Mesothelial cell of epicardium (in vitro differentiated cells): ENCODE data around the gene CRELD1. TPM values are rescaled to one million over a fixed set of nuclear protein-coding genes. Genes with fewer than 3 reads are reported as not detected.

ENCODE experiments used
- DNase-seq, 2 experiments: peaks; one replicate each; pipeline ENCODE4 v3.0.0; 2021; ENCODE audit warnings: low spot score in 2 of 2; ENCODE audit not compliant: unreplicated experiment in 2 of 2
- H3K27ac Mint-ChIP-seq: 2 replicates; pipeline ENCODE4 v1.8.0; 2021; ENCODE audit warnings: mixed read lengths
- H3K27me3 Mint-ChIP-seq: 2 replicates; pipeline ENCODE4 v1.8.0; 2021; ENCODE audit warnings: low read depth, mixed read lengths
- H3K36me3 Mint-ChIP-seq: 2 replicates; pipeline ENCODE4 v1.8.0; 2021; ENCODE audit warnings: mixed read lengths
- H3K4me1 Mint-ChIP-seq: 2 replicates; pipeline ENCODE4 v1.8.0; 2021; ENCODE audit warnings: mixed read lengths
- H3K4me3 Mint-ChIP-seq: 2 replicates; pipeline ENCODE4 v1.8.0; 2021; ENCODE audit warnings: mild to moderate bottlenecking, moderate library complexity, mixed read lengths
- H3K9me3 Mint-ChIP-seq: 2 replicates; pipeline ENCODE4 v1.8.0; 2021; ENCODE audit warnings: mixed read lengths
- total RNA-seq: library from RNA; stranded (reverse); gene quantifications from 3 replicates; pipeline ENCODE4 v1.2.1, GENCODE V29; 2021
- TF ChIP-seq, protein P1 (sequence below): fragments of 200-600 bp; sonication (generic); IDR thresholded peaks from one replicate; pipeline ENCODE4 v1.5.0; 2021; ENCODE audit warnings: antibody characterized with exemption; ENCODE audit not compliant: unreplicated experiment

CRELD1 gene
- total RNA-seq, 1 donor from 2014 or later, result 39.8 TPM

DNA sequence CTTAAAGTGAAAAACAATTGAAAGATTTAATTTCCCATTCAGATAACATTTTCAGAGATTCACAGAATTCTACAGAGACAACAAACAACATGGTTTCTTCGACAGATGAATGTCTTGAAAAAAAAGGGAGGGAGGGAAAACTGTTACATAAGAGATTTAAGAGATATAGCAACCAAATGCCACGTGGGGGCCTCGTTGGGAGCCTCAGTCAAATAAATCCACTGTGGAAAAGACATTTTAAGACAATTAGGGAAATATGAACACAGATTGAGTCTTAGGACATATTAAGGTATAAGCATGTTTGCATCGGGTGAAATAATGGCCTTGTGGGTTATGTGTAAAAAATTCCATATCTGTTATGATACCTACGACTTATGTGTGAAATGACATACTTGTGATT lies 23.6 kb downstream of the CRELD1 start:
- H3K27ac Mint-ChIP-seq, result no peak overlapping the region
- H3K27me3 Mint-ChIP-seq, result no peaks in the 10 kb centered on the region
- H3K36me3 Mint-ChIP-seq, result no peaks in the 10 kb centered on the region
- H3K9me3 Mint-ChIP-seq, result no peaks in the 10 kb centered on the region
- H3K4me3 Mint-ChIP-seq, result no peak overlapping the region
- TF ChIP-seq, protein P1, sequence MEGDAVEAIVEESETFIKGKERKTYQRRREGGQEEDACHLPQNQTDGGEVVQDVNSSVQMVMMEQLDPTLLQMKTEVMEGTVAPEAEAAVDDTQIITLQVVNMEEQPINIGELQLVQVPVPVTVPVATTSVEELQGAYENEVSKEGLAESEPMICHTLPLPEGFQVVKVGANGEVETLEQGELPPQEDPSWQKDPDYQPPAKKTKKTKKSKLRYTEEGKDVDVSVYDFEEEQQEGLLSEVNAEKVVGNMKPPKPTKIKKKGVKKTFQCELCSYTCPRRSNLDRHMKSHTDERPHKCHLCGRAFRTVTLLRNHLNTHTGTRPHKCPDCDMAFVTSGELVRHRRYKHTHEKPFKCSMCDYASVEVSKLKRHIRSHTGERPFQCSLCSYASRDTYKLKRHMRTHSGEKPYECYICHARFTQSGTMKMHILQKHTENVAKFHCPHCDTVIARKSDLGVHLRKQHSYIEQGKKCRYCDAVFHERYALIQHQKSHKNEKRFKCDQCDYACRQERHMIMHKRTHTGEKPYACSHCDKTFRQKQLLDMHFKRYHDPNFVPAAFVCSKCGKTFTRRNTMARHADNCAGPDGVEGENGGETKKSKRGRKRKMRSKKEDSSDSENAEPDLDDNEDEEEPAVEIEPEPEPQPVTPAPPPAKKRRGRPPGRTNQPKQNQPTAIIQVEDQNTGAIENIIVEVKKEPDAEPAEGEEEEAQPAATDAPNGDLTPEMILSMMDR, result no peak
- H3K4me1 Mint-ChIP-seq, result peaks cover 15% of the 10 kb centered on the region
- no peak for DNase-seq

DNA sequence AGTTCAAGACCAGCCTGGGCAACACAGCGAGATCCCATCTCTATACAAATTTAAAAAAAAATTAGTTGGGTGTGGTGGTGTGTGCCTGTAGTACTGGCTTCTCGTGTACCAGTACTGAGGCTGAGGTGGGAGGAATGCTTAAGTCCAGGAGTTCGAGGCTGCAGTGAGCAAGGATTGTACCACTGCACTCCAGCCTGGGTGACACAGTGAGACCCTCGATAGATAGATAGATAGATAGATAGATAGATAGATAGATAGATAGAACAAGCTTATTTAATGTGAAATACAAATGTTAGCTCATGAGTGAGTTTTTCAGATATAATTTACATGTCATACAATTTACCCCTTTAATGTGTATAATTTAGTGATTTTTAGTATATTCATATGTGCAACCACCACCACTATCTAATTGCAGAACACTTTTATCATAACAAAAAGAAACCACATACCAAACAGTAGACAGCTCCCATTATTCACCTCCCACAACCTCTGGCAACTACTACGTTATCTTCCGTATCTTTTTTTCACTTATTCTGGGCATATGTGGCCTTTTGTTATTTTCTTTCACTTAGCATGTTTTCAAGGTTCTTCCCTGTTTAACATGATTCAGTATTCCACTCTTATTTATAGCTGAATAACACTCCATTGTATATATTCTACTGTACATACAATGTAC lies 31.7 kb downstream of the CRELD1 start:
- no peak for DNase-seq
- Mint-ChIP-seq H3K4me3 (no peak overlapping the region), H3K36me3 (peaks cover 43% of the 10 kb centered on the region), H3K27ac (no peak overlapping the region), H3K27me3 (no peaks in the 10 kb centered on the region), H3K9me3 (peaks cover 4% of the 10 kb centered on the region), H3K4me1 (no peaks in the 10 kb centered on the region)
- TF ChIP-seq, protein P1, result no peak

DNA sequence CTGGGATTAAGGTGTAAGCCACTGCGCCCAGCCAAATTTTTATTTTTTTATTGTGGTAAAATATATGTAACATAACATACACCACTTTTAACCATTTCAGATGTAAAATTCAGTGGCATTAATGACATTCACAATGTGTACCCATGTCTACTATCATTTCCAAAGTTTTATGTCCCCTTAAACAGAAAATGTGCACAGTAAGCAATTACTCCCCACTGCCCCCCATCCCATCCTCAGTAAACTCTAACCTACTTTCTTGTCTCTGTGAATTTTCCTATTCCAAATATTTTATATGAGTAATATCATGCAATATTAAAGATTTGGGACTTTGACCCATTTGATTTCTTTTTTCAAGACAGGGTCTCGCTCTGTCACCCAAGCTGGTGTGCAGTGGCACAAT lies 33.2 kb downstream of the CRELD1 start:
- H3K4me1 Mint-ChIP-seq, result no peaks in the 10 kb centered on the region
- no peak overlapping the region for H3K27ac Mint-ChIP-seq
- TF ChIP-seq, protein P1, result no peak
- H3K27me3 Mint-ChIP-seq, result no peaks in the 10 kb centered on the region
- no peak overlapping the region for H3K4me3 Mint-ChIP-seq
- peaks cover 4% of the 10 kb centered on the region for H3K9me3 Mint-ChIP-seq
- H3K36me3 Mint-ChIP-seq, result peaks cover 50% of the 10 kb centered on the region
- DNase-seq, result no peak

DNA sequence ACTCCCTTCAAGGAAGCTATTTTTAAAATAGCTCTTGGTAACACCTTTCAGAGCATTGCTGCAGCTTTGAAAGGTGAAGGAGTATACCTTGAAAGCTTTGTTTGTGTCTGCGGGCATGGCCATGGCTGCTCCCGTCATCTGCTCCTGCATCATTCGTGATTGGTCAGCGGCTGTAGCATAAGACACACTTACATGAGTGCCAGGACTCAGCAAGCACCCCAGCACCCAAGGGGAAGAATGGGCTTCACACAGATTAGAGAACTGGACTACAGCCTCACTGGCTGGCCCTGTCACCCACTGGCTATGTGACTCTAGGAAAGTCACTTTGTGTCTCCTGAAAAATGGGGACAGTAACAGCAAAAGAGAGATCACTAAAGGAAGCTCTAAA lies 36.0 kb downstream of the CRELD1 start:
- Mint-ChIP-seq H3K4me1 (no peaks in the 10 kb centered on the region), H3K27me3 (no peaks in the 10 kb centered on the region), H3K36me3 (peaks cover 52% of the 10 kb centered on the region), H3K9me3 (peaks cover 4% of the 10 kb centered on the region), H3K27ac (no peak overlapping the region), H3K4me3 (no peak overlapping the region)
- no peak for DNase-seq
- TF ChIP-seq, protein P1, result no peak

DNA sequence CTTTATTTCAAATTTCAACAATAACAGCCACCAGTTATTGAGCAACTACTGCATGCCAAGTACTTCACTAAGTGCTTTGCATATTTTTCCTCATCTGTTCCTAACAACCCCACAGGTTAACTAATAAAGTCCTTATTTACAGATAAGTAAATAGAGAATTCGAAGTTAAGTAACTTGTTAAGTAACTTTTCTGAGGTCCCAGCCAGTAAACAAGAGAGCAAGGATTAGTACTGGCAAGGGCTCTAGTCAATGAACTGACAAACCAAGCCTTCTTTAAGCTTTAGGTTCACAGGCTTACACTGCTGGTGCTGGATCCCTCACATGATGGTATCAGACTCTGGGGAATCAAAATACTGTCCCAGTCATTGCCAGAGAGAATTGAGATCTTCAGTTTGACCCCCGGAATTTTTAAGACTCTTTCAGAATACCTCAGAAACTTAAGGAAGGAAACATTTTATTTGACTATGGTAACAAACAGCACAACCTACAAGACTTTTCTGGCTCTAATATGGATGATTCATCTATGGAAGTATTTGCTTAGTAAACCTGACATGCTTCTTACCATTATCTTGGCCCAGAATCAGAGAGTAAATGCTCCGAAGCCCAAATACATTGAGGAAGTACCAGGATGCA lies 36.5 kb downstream of the CRELD1 start:
- Mint-ChIP-seq H3K9me3 (peaks cover 4% of the 10 kb centered on the region), H3K36me3 (peaks cover 53% of the 10 kb centered on the region), H3K4me1 (no peaks in the 10 kb centered on the region), H3K27me3 (no peaks in the 10 kb centered on the region), H3K4me3 (no peak overlapping the region), H3K27ac (no peak overlapping the region)
- DNase-seq, result no peak
- TF ChIP-seq, protein P1, result no peak
